ENCODE results near the gene TAS1R1. TPM values are rescaled to one million over a fixed set of nuclear protein-coding genes. Genes with fewer than 3 reads are reported as not detected.

TAS1R1 gene
- total RNA-seq, 1 donor from 2014 or later = 2.2 TPM

Small RNA genes lying within 50 kb of the gene (small RNA-seq; reads per million reads assigned to genes)
- gene RNU6-731P (ENCODE audit: low replicate concordance) = not detected

Other genes starting within 250 kb of the TAS1R1 start
- 10.6 TPM for gene ACOT7, start 161.5 kb upstream of the TAS1R1 start, total RNA-seq
- 3.2 TPM for gene HES2, start 135.4 kb upstream of the TAS1R1 start, total RNA-seq
- 3.8 TPM for gene ESPN, start 130.5 kb upstream of the TAS1R1 start, total RNA-seq
- 33.0 TPM for gene TNFRSF25, start 89.1 kb upstream of the TAS1R1 start, total RNA-seq
- gene PLEKHG5, start 63.6 kb upstream of the TAS1R1 start, total RNA-seq = 24.5 TPM
- gene NOL9, start 794 bp upstream of the TAS1R1 start, total RNA-seq = 28.2 TPM
- gene ZBTB48, start 24.7 kb downstream of the TAS1R1 start, total RNA-seq = 16.3 TPM
- gene KLHL21, start 47.6 kb downstream of the TAS1R1 start, total RNA-seq = 63.7 TPM
- 22.2 TPM for gene PHF13, start 58.4 kb downstream of the TAS1R1 start, total RNA-seq
- gene THAP3, start 69.6 kb downstream of the TAS1R1 start, total RNA-seq = 20.1 TPM
- gene DNAJC11, start 146.5 kb downstream of the TAS1R1 start, total RNA-seq = 35.4 TPM
- 60.6 TPM for gene CAMTA1, start 230.1 kb downstream of the TAS1R1 start, total RNA-seq

Measured in tongue (tissue), 2 donors.